ENCODE results near the gene ATP6V0A1.
"Not testable (repeated sequence)": the region's sequence is repeated elsewhere in the genome, so short reads cannot be mapped to it uniquely, and the experiment has no call there.

ATP6V0A1 gene

GRCh38 chr17:42520540-42520951 is 61.9 kb downstream of the ATP6V0A1 start:
- DNase-seq, result peak in 1 of 3 experiments; percentile 10

- no peak for DNase-seq
These were observed 62.4 kb downstream of the ATP6V0A1 start for GRCh38 chr17:42521036-42521435.

- DNase-seq, result no peak
These were observed 63.1 kb downstream of the ATP6V0A1 start for GRCh38 chr17:42521666-42522262.

GRCh38 chr17:42522263-42522790 is 63.6 kb downstream of the ATP6V0A1 start:
- DNase-seq, result no peak

GRCh38 chr17:42522798-42523278 is 64.2 kb downstream of the ATP6V0A1 start:
- DNase-seq, result no peak

- no peak for DNase-seq
These were observed 66.5 kb downstream of the ATP6V0A1 start for GRCh38 chr17:42525221-42525620.

GRCh38 chr17:42526031-42526444 is 67.4 kb downstream of the ATP6V0A1 start:
- no peak for DNase-seq

GRCh38 chr17:42527932-42528331 is 69.3 kb downstream of the ATP6V0A1 start:
- DNase-seq, result no peak

- no peak for DNase-seq
These were observed 70.4 kb downstream of the ATP6V0A1 start for GRCh38 chr17:42529061-42529460.

GRCh38 chr17:42530952-42531454 is 72.3 kb downstream of the ATP6V0A1 start:
- DNase-seq, result peak in 2 of 3 experiments; percentile 15 to 57

GRCh38 chr17:42531455-42532354 is 73.0 kb downstream of the ATP6V0A1 start:
- DNase-seq, result peak; percentile 59 to 84 (median 67)

GRCh38 chr17:42535155-42536047 is 76.7 kb downstream of the ATP6V0A1 start:
- no peak for DNase-seq

- peak; percentile 88 to 92 (median 92) for DNase-seq
These were observed 77.3 kb downstream of the ATP6V0A1 start, which contains the start of gene NAGLU for GRCh38 chr17:42536048-42536371. Gene NAGLU, plus strand, starts transcription at chr17:42536241. Its CDS starts 32 bp downstream, at chr17:42536273.

GRCh38 chr17:42536372-42537155 is 77.9 kb downstream of the ATP6V0A1 start:
- peak; percentile 74 to 88 (median 83) for DNase-seq

GRCh38 chr17:42537156-42537805 is 78.6 kb downstream of the ATP6V0A1 start:
- no peak for DNase-seq

GRCh38 chr17:42537826-42538451 is 79.3 kb downstream of the ATP6V0A1 start:
- DNase-seq, result no peak

- no peak for DNase-seq
These were observed 79.8 kb downstream of the ATP6V0A1 start for GRCh38 chr17:42538482-42538881.

- not testable (repeated sequence) for DNase-seq
These were observed 81.9 kb downstream of the ATP6V0A1 start for GRCh38 chr17:42540558-42540957.

- DNase-seq, result no peak
These were observed 82.6 kb downstream of the ATP6V0A1 start for GRCh38 chr17:42541041-42541833.

All from NCI-H1417 (cell line).